ENCODE data around the gene AMELX.

Gene AMELX

GRCh38 chrX:11309220-11309619 is 16.0 kb downstream of the AMELX start:
- no peak for DNase-seq (ENCODE audit: low spot score)

- DNase-seq (ENCODE audit: low spot score): no peak
Observed at GRCh38 chrX:11311706-11312105, 18.5 kb downstream of the AMELX start.

DNA sequence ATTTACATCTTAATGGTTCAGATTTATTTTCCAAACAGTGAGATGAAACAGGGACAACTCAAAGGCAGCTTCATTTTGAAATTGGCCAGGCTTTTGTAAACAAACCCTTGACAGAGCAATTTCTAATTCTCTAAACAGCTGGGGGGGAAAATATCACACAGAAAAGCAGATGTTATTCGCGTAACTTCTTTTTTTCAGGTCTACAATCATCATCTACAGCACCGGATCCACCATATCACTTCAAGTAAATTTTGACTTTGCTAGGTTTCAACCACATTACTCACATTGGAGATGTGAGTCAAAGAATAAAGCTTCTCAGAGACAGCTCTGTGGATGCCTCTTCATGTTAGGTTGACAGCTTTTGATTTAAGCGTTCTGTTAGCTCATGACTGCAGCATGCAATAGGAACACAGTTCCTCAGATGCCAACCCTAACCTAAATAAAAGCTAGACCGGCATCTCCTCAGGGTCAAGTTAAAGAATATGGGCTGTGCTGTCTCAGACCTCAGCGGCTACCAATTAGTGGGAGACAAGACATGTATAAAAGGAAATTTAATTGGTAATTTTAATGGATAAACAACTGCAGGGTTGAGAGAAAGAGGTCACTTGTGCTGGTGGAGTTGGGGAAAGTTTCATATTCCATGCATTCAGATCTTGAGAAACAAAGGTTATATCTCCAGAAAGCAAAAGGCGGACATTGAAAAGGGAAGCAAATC is 26.8 kb downstream of the AMELX start:
- DNase-seq (ENCODE audit: low spot score): no peak

- DNase-seq (ENCODE audit: low spot score): no peak
Observed at GRCh38 chrX:11321986-11322385, 28.8 kb downstream of the AMELX start.

GRCh38 chrX:11328134-11328533 is 34.9 kb downstream of the AMELX start:
- no peak for DNase-seq (ENCODE audit: low spot score)

DNA sequence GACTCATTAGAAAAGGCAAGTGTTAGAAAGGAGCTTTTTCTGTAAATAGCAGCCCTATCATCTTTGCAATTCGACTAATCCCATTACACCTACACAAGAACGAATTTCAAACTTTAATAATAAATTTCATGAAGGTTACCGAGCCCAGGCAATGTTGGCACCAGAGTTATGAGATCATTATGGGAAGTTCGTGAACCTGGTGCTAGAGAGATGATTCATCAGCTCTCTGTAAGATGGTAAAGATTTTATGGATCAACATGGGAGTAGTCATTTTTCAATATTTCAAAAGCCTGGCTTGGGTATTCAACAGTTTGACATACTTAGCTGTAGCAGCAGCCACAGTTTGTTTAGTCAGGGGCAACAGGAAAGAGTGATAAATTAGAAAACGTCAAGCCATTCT is 35.8 kb downstream of the AMELX start:
- DNase-seq (ENCODE audit: low spot score): peak; percentile 12

DNA sequence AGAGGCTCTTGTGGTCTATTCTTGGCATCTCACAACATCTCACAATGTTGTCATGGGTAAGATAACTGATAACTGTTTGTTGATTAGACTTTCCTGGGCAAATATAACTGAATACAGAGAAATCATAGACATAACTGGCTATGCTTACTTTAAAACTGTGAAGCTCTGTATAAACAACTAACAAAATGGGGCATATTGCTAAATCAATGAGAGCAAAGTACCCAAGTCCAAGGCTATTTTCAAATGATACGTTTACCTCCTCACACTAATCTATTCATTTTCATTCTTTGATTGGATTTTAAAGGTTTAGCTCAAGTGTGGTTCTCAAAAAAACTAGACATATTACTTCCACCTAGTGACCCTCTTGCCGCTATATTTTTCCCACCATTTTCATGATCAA is 38.6 kb downstream of the AMELX start:
- DNase-seq (ENCODE audit: low spot score): no peak

- no peak for DNase-seq (ENCODE audit: low spot score)
Observed at GRCh38 chrX:11334165-11334564, 41.0 kb downstream of the AMELX start.

- peak; percentile 30 for DNase-seq (ENCODE audit: low spot score)
Observed at GRCh38 chrX:11336201-11336600, 43.0 kb downstream of the AMELX start.

DNA sequence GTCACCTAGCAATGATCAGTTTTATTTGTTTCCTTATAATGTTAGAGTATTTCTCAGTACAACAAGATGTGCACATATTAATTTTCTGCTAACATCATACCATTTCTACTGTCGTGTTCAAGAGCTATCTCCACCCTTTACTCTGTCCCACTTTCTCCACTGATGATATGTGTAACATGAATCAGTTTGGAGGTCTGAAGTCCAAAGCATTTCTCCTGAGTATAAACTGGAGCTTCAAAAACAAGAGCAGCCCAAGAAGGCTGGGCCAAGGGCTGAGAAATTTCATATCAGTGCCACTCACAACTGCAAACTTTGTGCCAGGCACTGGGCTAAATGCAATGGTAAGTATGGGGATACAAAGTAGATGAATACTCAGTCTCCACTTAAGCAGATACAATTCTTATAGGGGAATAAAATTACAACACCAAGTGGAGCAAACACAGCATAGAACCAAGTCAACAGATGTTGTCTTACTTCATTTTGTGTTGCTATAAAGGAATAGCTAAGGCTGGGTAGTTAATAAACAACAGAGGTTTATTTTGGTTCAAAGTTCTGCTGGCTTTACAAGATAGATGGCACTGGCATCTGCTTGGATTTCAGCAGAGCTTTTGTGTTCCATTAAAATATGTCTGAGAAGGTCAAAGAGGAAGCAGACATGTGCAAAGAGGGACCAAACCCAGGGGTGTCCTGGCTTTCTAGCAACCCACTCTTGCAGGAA is 44.2 kb downstream of the AMELX start:
- no peak for DNase-seq (ENCODE audit: low spot score)

DNA sequence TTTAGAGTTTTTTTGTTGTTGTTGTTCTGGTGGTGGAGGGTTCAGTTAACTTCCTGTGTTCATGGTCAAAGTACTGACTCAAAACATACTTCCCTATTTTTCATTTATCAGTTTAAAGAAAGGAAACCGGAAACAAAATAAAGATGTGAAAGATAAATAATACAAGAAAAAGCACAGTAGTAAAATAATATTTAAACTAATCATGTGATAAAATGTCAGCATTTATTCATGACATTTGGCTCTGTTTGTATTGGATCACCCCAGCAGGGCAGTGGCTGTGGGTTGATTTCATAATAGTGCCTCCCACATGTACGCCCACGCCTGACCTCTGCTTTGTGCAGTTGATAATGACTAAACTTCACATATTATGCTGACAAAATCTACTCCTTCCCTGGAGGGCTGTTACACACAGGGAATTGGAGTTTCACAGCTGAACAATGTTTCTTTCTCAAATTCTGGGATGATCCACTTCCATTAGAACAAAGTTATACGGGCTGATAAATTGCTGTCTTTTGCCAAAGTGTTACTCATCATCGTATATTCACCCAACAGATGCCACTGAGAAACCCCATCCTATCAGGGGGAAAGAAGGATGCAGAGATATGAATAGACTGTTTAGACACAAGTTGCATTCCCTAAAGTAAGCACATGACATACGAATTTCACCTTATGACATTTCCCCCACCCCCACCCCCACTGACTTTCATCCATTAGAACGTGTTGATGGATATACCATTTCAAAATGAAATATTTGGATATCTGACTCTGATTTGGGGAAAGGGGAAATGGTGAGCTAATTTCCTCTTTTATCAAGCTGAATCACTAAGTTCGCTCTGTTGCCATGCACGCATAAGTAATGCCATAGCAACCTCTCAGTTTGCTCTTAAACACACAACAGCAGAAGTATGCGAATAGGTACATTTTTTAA is 48.3 kb downstream of the AMELX start:
- DNase-seq (ENCODE audit: low spot score): peak; percentile 71

DNA sequence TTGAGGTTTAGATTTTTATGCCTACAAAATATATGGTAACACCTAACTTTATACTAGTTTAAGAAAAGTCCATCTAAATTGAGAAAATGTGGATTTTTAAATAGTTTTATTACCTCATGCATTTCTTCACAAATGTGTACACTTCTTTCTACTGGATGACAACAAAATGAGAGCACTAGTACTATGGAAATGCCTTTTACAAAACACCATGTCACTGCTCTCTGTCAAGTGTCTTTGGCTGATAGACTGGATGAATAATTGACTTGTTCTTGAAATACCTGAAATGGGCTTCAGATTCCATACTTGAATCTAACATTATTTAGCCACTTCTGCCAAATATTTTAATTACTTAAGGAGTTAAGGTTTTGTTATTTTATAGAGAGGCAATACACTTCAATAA is 49.5 kb downstream of the AMELX start:
- no peak for DNase-seq (ENCODE audit: low spot score)

DNA sequence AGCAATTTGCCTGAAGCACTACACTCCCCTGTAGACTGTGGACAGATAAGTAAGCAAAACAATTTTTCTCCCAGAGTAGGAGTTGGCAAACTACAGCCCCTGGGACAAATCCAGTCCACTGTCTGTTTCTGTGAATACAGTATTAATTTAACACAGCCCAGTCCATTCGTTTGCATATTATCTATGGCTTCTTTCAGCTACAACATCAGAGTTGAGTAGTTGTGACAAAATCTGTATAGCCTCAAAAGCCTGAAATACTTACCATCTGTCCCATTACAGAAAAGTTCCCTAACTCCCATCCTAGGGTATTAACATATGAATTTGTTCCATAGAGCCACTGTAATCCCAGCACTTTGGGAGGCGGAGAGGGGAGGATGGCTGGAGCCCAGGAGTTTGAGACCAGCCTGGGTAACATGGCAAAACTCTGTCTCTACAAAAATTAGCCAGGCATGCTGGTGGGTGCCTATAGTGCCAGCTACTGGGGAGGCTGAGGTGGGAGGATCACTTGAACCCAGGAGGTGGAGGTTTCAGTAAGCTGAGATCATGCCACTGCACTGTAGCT is 53.0 kb downstream of the AMELX start:
- no peak for DNase-seq (ENCODE audit: low spot score)

- DNase-seq (ENCODE audit: low spot score): no peak
Observed at GRCh38 chrX:11347300-11347699, 54.1 kb downstream of the AMELX start.

GRCh38 chrX:11349020-11349419 is 55.8 kb downstream of the AMELX start:
- DNase-seq (ENCODE audit: low spot score): no peak

GRCh38 chrX:11349661-11350337 is 56.6 kb downstream of the AMELX start:
- no peak for DNase-seq (ENCODE audit: low spot score)

Measured in kidney capillary endothelial cell (primary cell).